Upper lobe of left lung (tissue), 4 donors: ENCODE results near the gene ACMSD.

Experiments
- CTCF ChIP-seq, 6 experiments: fragments of 450-650 bp in 4 of 6; fragments of 200-600 bp in 2 of 6; sonication (generic) in 2 of 6; IDR thresholded peaks; one replicate each; pipeline ENCODE4 v1.5.1; 2016 to 2019; ENCODE audit warnings: antibody characterized with exemption in 6 of 6
- EP300 ChIP-seq, 4 donors: sonication (generic); formaldehyde crosslinking; IDR thresholded peaks; one replicate each; pipeline ENCODE4 v1.5.1; 2017; ENCODE audit warnings: antibody characterized with exemption in 4 of 4, control low read depth in 2 of 4
- POLR2A ChIP-seq, 4 donors: fragments of 450-650 bp; IDR thresholded peaks; one replicate each; pipeline ENCODE4 v1.5.1; 2016 to 2017; ENCODE audit warnings: antibody characterized with exemption in 4 of 4, mild to moderate bottlenecking in 2 of 4
- POLR2AphosphoS5 ChIP-seq, 2 donors: sonication (generic); formaldehyde crosslinking; IDR thresholded peaks; one replicate each; pipeline ENCODE4 v1.5.1; 2017; ENCODE audit warnings: antibody characterized with exemption in 2 of 2

GRCh38 chr2:134932864-134933526 is 94.6 kb downstream of the ACMSD start:
- TF ChIP-seq CTCF (IDR thresholded peaks at IDR 0.05) (no peak), POLR2AphosphoS5 (IDR thresholded peaks at IDR 0.05) (no peak), POLR2A (IDR thresholded peaks at IDR 0.05) (no peak), EP300 (IDR thresholded peaks at IDR 0.05) (no peak)
